Measurements from ENCODE around the gene EPHA4.

- TF ChIP-seq CTCF (IDR thresholded peaks at IDR 0.05; ENCODE audit: low read depth, low read length, missing input control) (no peak), JUND (IDR thresholded peaks at IDR 0.05) (no peak), MAX (IDR thresholded peaks at IDR 0.05) (no peak), EGR1 (IDR thresholded peaks at IDR 0.05; ENCODE audit: low read depth in 2 of 2) (no peak), TAF1 (conservative IDR thresholded peaks at IDR 0.05) (no peak), RAD21 (IDR thresholded peaks at IDR 0.05) (no peak), YY1 (IDR thresholded peaks at IDR 0.05) (no peak)
Observed at GRCh38 chr2:221466744-221467143, 105.4 kb downstream of the EPHA4 start.

Data from liver (tissue), 3 donors.